Mesendoderm (in vitro differentiated cells): Measurements from ENCODE around the gene OLFML2A.
"Not testable (repeated sequence)": the region's sequence is repeated elsewhere in the genome, so short reads cannot be mapped to it uniquely, and the experiment has no call there.

Experiments
- DNase-seq: peaks from one replicate; pipeline ENCODE4 v3.0.0; 2013
- H2AK5ac ChIP-seq: 2 replicates; pipeline ENCODE4 v1.6.1; 2013; ENCODE audit warnings: low read length, inconsistent platforms
- H2BK120ac ChIP-seq: 2 replicates; pipeline ENCODE4 v1.6.1; 2013; ENCODE audit warnings: low read depth, mild to moderate bottlenecking, low read length, moderate library complexity, mixed read lengths
- H2BK15ac ChIP-seq: replicated peaks from 2 replicates; pipeline ENCODE4 v1.6.1; 2013; ENCODE audit warnings: low read depth, mild to moderate bottlenecking, moderate library complexity
- H2BK5ac ChIP-seq: 2 replicates; pipeline ENCODE4 v1.6.1; 2013; ENCODE audit warnings: low read length, inconsistent platforms
- H3K18ac ChIP-seq: 2 replicates; pipeline ENCODE4 v1.6.1; 2013; ENCODE audit warnings: mild to moderate bottlenecking, low read length, mixed read lengths
- H3K23ac ChIP-seq: one replicate; pipeline ENCODE4 v1.6.1; 2013; ENCODE audit warnings: low read length
- H3K27ac ChIP-seq: 2 replicates; pipeline ENCODE4 v1.5.1; 2013; ENCODE audit warnings: low read depth, mild to moderate bottlenecking, inconsistent platforms, low read length, moderate library complexity
- H3K27me3 ChIP-seq: 2 replicates; pipeline ENCODE4 v1.6.1; 2013; ENCODE audit warnings: low read length, control low read depth, mild to moderate bottlenecking, inconsistent platforms; ENCODE audit not compliant: insufficient read depth, poor library complexity
- H3K36me3 ChIP-seq: 2 replicates; pipeline ENCODE4 v1.6.1; 2013; ENCODE audit warnings: low read length, inconsistent platforms; ENCODE audit not compliant: control insufficient read depth, insufficient read depth
- H3K4ac ChIP-seq: one replicate; pipeline ENCODE4 v1.6.1; 2013; ENCODE audit warnings: low read depth, mild to moderate bottlenecking, low read length, moderate library complexity
- H3K4me1 ChIP-seq: 2 replicates; pipeline ENCODE4 v1.6.1; 2013; ENCODE audit warnings: low read depth, low read length, inconsistent platforms; ENCODE audit not compliant: control insufficient read depth
- H3K4me2 ChIP-seq: 2 replicates; pipeline ENCODE4 v1.6.1; 2013; ENCODE audit warnings: low read length
- H3K4me3 ChIP-seq: 2 replicates; pipeline ENCODE4 v1.5.1; 2013; ENCODE audit warnings: mild to moderate bottlenecking, low read length
- H3K56ac ChIP-seq: one replicate; pipeline ENCODE4 v1.6.1; 2013; ENCODE audit warnings: low read length
- H3K79me1 ChIP-seq: 2 replicates; pipeline ENCODE4 v1.6.1; 2013; ENCODE audit warnings: low read length, inconsistent platforms
- H3K79me2 ChIP-seq: 2 replicates; pipeline ENCODE4 v1.6.1; 2013; ENCODE audit warnings: mild to moderate bottlenecking, low read length; ENCODE audit not compliant: control insufficient read depth, insufficient read depth
- H3K9ac ChIP-seq: 2 replicates; pipeline ENCODE4 v1.6.1; 2013; ENCODE audit warnings: low read length, inconsistent platforms
- H4K5ac ChIP-seq: one replicate; pipeline ENCODE4 v1.6.1; 2013; ENCODE audit warnings: low read length
- H4K8ac ChIP-seq: one replicate; pipeline ENCODE4 v1.6.1; 2013; ENCODE audit warnings: low read depth, mild to moderate bottlenecking, control low read depth, low read length, moderate library complexity
- WGBS: extraction: QIAGEN DNeasy Blood & Tissue Kit; methylation state at CpG from one replicate; pipeline ENCODE4 v1.1.7; 2013; ENCODE audit warnings: low lambda C conversion rate, missing lambda C conversion rate; ENCODE audit not compliant: insufficient coverage; ENCODE audit errors: extremely low coverage; 5-methylcytosine and 5-hydroxymethylcytosine counted together

Gene OLFML2A

DNA sequence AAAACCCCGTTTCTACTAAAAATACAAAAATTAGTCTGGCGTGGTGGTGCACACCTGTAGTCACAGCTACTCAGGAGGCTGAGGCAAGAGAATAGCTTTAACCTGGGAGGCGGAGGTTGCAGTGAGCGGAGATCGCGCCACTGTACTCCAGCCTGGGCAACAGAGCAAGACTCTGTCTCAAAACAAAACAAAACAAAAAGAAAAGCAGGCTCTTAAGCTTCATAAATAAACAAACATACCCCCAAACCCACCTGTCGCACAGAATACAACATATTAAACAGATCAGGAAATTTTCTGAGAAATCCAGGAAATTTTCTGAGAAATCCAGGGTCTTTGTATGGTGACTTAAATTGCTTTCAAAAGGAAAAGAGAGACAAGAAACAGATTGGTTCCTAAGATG lies 38.9 kb upstream of the OLFML2A start:
- H3K56ac ChIP-seq, H3K9ac ChIP-seq, DNase-seq, H2BK120ac ChIP-seq, H2AK5ac ChIP-seq, H3K4me2 ChIP-seq, H2BK15ac ChIP-seq, H4K5ac ChIP-seq, H3K18ac ChIP-seq, H3K27ac ChIP-seq, H3K23ac ChIP-seq, H3K4ac ChIP-seq, H3K27me3 ChIP-seq, H3K79me1 ChIP-seq, H4K8ac ChIP-seq, H2BK5ac ChIP-seq, H3K4me1 ChIP-seq, H3K36me3 ChIP-seq, H3K4me3 ChIP-seq: not testable (repeated sequence)
- H3K79me2 ChIP-seq, result peaks cover 10% of the 10 kb centered on the region
- no CpG with 5 or more reads among the region's 7 CpGs for WGBS

- H2BK120ac ChIP-seq, result no peak overlapping the region
- H4K5ac ChIP-seq, result no peak overlapping the region
- no CpG with 5 or more reads among the region's 2 CpGs for WGBS
- no peak overlapping the region for H3K18ac ChIP-seq
- H3K4me1 ChIP-seq, result no peaks in the 10 kb centered on the region
- H3K36me3 ChIP-seq, result no peaks in the 10 kb centered on the region
- no peak overlapping the region for H2BK5ac ChIP-seq
- H3K56ac ChIP-seq, result no peak overlapping the region
- DNase-seq, result no peak
- H3K79me2 ChIP-seq, result peaks cover 9% of the 10 kb centered on the region
- no peak overlapping the region for H3K4me3 ChIP-seq
- peaks cover 6% of the 10 kb centered on the region for H3K79me1 ChIP-seq
- no peak overlapping the region for H3K23ac ChIP-seq
- H3K27ac ChIP-seq, result no peak overlapping the region
- H4K8ac ChIP-seq, result no peak overlapping the region
- H3K9ac ChIP-seq, result no peak overlapping the region
- H2AK5ac ChIP-seq, result no peak overlapping the region
- no peaks in the 10 kb centered on the region for H3K27me3 ChIP-seq
- no peak overlapping the region for H2BK15ac ChIP-seq
- H3K4ac ChIP-seq, result no peak overlapping the region
- H3K4me2 ChIP-seq, result no peak overlapping the region
Measured at GRCh38 chr9:124739360-124739759, 37.6 kb upstream of the OLFML2A start.

- H3K36me3 ChIP-seq, result no peaks in the 10 kb centered on the region
- no peak overlapping the region for H3K4me2 ChIP-seq
- H3K56ac ChIP-seq, result no peak overlapping the region
- peaks cover 6% of the 10 kb centered on the region for H3K79me1 ChIP-seq
- H3K79me2 ChIP-seq, result peaks cover 10% of the 10 kb centered on the region
- H3K18ac ChIP-seq, result no peak overlapping the region
- no peak overlapping the region for H3K9ac ChIP-seq
- H2BK15ac ChIP-seq, result no peak overlapping the region
- H3K4me1 ChIP-seq, result no peaks in the 10 kb centered on the region
- no peak overlapping the region for H3K23ac ChIP-seq
- H3K27me3 ChIP-seq, result no peaks in the 10 kb centered on the region
- no peak overlapping the region for H3K4me3 ChIP-seq
- DNase-seq, result no peak
- no peak overlapping the region for H2BK5ac ChIP-seq
- no peak overlapping the region for H2BK120ac ChIP-seq
- no peak overlapping the region for H4K8ac ChIP-seq
- no CpG with 5 or more reads among the region's 4 CpGs for WGBS
- no peak overlapping the region for H4K5ac ChIP-seq
- no peak overlapping the region for H3K4ac ChIP-seq
- H3K27ac ChIP-seq, result no peak overlapping the region
- no peak overlapping the region for H2AK5ac ChIP-seq
Measured at GRCh38 chr9:124741149-124741548, 35.8 kb upstream of the OLFML2A start.

- no CpG with 5 or more reads among the region's 4 CpGs for WGBS
- H4K5ac ChIP-seq, result no peak overlapping the region
- no peak for DNase-seq
- no peak overlapping the region for H2BK15ac ChIP-seq
- H3K4me3 ChIP-seq, result no peak overlapping the region
- peaks cover 10% of the 10 kb centered on the region for H3K79me2 ChIP-seq
- H3K4ac ChIP-seq, result no peak overlapping the region
- no peaks in the 10 kb centered on the region for H3K4me1 ChIP-seq
- no peak overlapping the region for H2BK120ac ChIP-seq
- H3K27me3 ChIP-seq, result no peaks in the 10 kb centered on the region
- no peak overlapping the region for H3K4me2 ChIP-seq
- no peak overlapping the region for H3K23ac ChIP-seq
- no peak overlapping the region for H3K27ac ChIP-seq
- no peak overlapping the region for H2BK5ac ChIP-seq
- H3K36me3 ChIP-seq, result no peaks in the 10 kb centered on the region
- H3K9ac ChIP-seq, result no peak overlapping the region
- H3K56ac ChIP-seq, result no peak overlapping the region
- peaks cover 6% of the 10 kb centered on the region for H3K79me1 ChIP-seq
- no peak overlapping the region for H2AK5ac ChIP-seq
- H4K8ac ChIP-seq, result no peak overlapping the region
- H3K18ac ChIP-seq, result no peak overlapping the region
Measured at GRCh38 chr9:124741662-124742061, 35.3 kb upstream of the OLFML2A start.

- H3K4me3 ChIP-seq, result no peak overlapping the region
- H3K56ac ChIP-seq, result no peak overlapping the region
- H3K27me3 ChIP-seq, result no peaks in the 10 kb centered on the region
- peaks cover 17% of the 10 kb centered on the region for H3K79me2 ChIP-seq
- no peak overlapping the region for H2AK5ac ChIP-seq
- H3K4ac ChIP-seq, result no peak overlapping the region
- H2BK120ac ChIP-seq, result no peak overlapping the region
- H4K8ac ChIP-seq, result no peak overlapping the region
- no peak overlapping the region for H3K23ac ChIP-seq
- no peak overlapping the region for H3K27ac ChIP-seq
- H3K4me1 ChIP-seq, result no peaks in the 10 kb centered on the region
- no peak overlapping the region for H2BK5ac ChIP-seq
- no peak overlapping the region for H3K18ac ChIP-seq
- H2BK15ac ChIP-seq, result no peak overlapping the region
- no peak overlapping the region for H3K4me2 ChIP-seq
- H3K79me1 ChIP-seq, result peaks cover 9% of the 10 kb centered on the region
- DNase-seq, result no peak
- H3K36me3 ChIP-seq, result no peaks in the 10 kb centered on the region
- no peak overlapping the region for H3K9ac ChIP-seq
- H4K5ac ChIP-seq, result no peak overlapping the region
Measured at GRCh38 chr9:124742940-124743339, 34.0 kb upstream of the OLFML2A start.

- Histone ChIP-seq H3K4me2 (no peak overlapping the region), H3K27me3 (no peaks in the 10 kb centered on the region), H3K9ac (no peak overlapping the region), H3K4ac (no peak overlapping the region), H3K36me3 (no peaks in the 10 kb centered on the region), H3K4me1 (no peaks in the 10 kb centered on the region), H3K27ac (no peak overlapping the region), H2BK5ac (no peak overlapping the region), H2AK5ac (no peak overlapping the region), H2BK120ac (no peak overlapping the region), H3K23ac (no peak overlapping the region), H3K4me3 (no peak overlapping the region), H3K56ac (no peak overlapping the region), H3K79me1 (peaks cover 9% of the 10 kb centered on the region), H2BK15ac (no peak overlapping the region), H4K8ac (no peak overlapping the region), H3K18ac (no peak overlapping the region), H3K79me2 (peaks cover 17% of the 10 kb centered on the region), H4K5ac (no peak overlapping the region)
- DNase-seq, result no peak
- no CpG with 5 or more reads among the region's 5 CpGs for WGBS
Measured at GRCh38 chr9:124743686-124744348, 33.1 kb upstream of the OLFML2A start.
